Activated CD8-positive, alpha-beta memory T cell treated with anti-CD3 and anti-CD28 coated beads, Interleukin-2, amount 10 ng/mL, durations not matched to agents 7 days and 5 days (primary cell): Measurements from ENCODE around the gene U2SURP. TPM values are rescaled to one million over a fixed set of nuclear protein-coding genes. Genes with fewer than 3 reads are reported as not detected.
"Not testable (repeated sequence)": the region's sequence is repeated elsewhere in the genome, so short reads cannot be mapped to it uniquely, and the experiment has no call there.

Source experiments
- ATAC-seq: fragments of 150-1000 bp; cut with Tn5 transposase; one replicate; pipeline ENCODE4 v1.10.0; 2021; ENCODE audit warnings: moderate library complexity
- CTCF ChIA-PET: fragments of 350-600 bp; sonication (Branson Sonifier 250); formaldehyde crosslinking; loops from one replicate; lab custom pipeline; 2021; ENCODE audit warnings: antibody characterized with exemption; lab: Charles Lee
- DNase-seq: peaks from one replicate; pipeline ENCODE4 v3.0.0-alpha.2; 2020
- H3K27ac Mint-ChIP-seq: one replicate; pipeline ENCODE4 v1.8.0; 2021; ENCODE audit warnings: mild to moderate bottlenecking, mixed read lengths
- H3K27me3 Mint-ChIP-seq: one replicate; pipeline ENCODE4 v1.8.0; 2021; ENCODE audit warnings: mixed read lengths
- H3K36me3 Mint-ChIP-seq: one replicate; pipeline ENCODE4 v1.8.0; 2021; ENCODE audit warnings: mild to moderate bottlenecking, mixed read lengths
- H3K4me1 Mint-ChIP-seq: one replicate; pipeline ENCODE4 v1.8.0; 2021; ENCODE audit warnings: mixed read lengths
- H3K4me3 Mint-ChIP-seq: one replicate; pipeline ENCODE4 v1.8.0; 2021; ENCODE audit warnings: mild to moderate bottlenecking, moderate library complexity, mixed read lengths
- H3K9me3 Mint-ChIP-seq: one replicate; pipeline ENCODE4 v1.8.0; 2022; ENCODE audit warnings: low read depth, mixed read lengths
- total RNA-seq, 2 experiments: library from RNA; stranded (reverse); gene quantifications; one replicate each; pipeline ENCODE4 v1.2.3, GENCODE V29; 2021

The U2SURP gene
- total RNA-seq, 2 experiments from 2014 or later, result 155 to 163 TPM

DNA sequence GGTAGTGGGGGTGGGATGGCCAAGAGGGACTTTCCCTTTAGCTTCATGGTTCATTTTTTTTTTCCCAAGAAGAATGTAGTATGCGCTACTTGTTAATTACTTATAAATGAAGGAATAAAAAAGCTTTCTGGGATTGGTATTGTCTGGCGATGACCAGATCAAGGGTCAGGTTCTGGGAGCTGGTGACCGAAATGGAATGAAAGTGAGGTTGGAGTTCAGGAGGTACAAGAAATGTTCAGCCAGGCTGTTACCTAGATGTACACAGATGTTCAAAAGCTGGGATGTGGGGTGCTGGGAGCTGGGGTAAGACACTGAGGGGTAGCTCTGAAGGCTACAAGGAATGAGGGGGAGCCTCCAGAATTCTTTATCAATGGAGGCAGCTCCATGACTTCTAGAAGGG is 17.1 kb upstream of the U2SURP start:
- ATAC-seq, result no peak
- Mint-ChIP-seq H3K4me1 (peaks cover 3% of the 10 kb centered on the region), H3K9me3 (no peaks in the 10 kb centered on the region), H3K4me3 (no peak overlapping the region), H3K27me3 (peaks cover 34% of the 10 kb centered on the region), H3K36me3 (no peaks in the 10 kb centered on the region), H3K27ac (no peak overlapping the region)
- CTCF ChIA-PET, result interaction anchor here (1.2 to 1.7 kb wide), 3 partner anchors 9 to 155 kb away, joined by 3 to 5 read pairs (median 4); no protein-coding TSS in a partner anchor
- no peak for DNase-seq

DNA sequence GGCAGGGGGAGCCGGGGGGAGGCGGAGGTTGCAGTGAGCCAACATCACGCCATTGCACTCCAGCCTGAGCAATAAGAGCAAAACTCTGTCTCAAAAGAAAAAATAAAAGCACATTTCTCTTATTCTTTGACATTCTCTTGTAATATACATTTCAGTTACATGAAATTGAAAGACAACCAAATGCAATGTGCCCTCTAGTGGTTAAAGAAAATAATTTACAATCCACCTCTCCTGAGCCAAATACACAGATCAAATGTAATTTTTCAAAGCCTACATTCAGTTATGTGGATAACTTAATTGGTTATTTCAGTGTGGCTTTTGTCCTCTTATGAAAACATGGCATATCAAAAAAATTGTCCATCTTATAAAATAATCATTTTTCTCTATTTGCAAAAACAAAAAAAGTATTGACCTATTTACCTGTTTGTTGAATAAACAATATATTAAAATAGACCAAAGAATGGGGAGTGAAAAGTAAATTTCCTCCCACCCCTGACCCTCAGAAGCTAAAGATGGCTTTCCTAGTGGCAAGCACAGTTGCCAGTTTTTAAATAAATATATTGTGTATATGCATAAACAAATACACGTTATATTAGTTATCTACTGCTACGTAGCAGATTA is 14.2 kb upstream of the U2SURP start:
- peaks cover 20% of the 10 kb centered on the region for H3K27me3 Mint-ChIP-seq
- DNase-seq (no peak), ATAC-seq (peak; percentile 55)
- peaks cover 3% of the 10 kb centered on the region for H3K4me1 Mint-ChIP-seq
- H3K4me3 Mint-ChIP-seq, result no peak overlapping the region
- CTCF ChIA-PET, result interaction anchor here (0.9 to 2.5 kb wide), 8 partner anchors 12 to 400 kb away, joined by 3 to 12 read pairs (median 4); no protein-coding TSS in a partner anchor
- H3K36me3 Mint-ChIP-seq, result no peaks in the 10 kb centered on the region
- H3K27ac Mint-ChIP-seq, result no peak overlapping the region
- H3K9me3 Mint-ChIP-seq, result no peaks in the 10 kb centered on the region

DNA sequence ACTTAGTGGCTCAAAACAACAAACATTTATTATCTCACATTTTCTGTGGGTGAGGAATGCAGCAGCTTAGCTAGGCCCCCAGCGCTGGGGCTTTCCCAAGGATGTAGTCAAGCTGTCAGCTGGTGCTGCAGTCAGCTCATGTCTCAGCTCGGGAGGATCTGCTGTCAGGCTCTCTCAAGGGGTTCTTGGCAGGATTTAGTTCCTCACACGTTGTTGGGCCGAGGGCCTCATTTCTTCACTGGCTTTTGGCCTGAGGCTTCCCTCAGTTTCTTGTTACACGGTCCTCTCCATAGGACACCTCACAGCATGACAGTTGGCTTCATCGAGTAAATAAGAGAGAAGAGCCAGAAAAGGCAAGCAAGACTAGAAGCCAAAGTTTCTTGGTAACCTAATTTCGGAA is 13.7 kb upstream of the U2SURP start:
- no peaks in the 10 kb centered on the region for H3K9me3 Mint-ChIP-seq
- DNase-seq (no peak), ATAC-seq (no peak)
- CTCF ChIA-PET, result interaction anchor here (1.0 to 2.5 kb wide), 6 partner anchors 12 to 159 kb away, joined by 3 to 12 read pairs (median 7); no protein-coding TSS in a partner anchor
- peaks cover 3% of the 10 kb centered on the region for H3K4me1 Mint-ChIP-seq
- no peak overlapping the region for H3K4me3 Mint-ChIP-seq
- H3K36me3 Mint-ChIP-seq, result no peaks in the 10 kb centered on the region
- H3K27ac Mint-ChIP-seq, result no peak overlapping the region
- peaks cover 20% of the 10 kb centered on the region for H3K27me3 Mint-ChIP-seq

DNA sequence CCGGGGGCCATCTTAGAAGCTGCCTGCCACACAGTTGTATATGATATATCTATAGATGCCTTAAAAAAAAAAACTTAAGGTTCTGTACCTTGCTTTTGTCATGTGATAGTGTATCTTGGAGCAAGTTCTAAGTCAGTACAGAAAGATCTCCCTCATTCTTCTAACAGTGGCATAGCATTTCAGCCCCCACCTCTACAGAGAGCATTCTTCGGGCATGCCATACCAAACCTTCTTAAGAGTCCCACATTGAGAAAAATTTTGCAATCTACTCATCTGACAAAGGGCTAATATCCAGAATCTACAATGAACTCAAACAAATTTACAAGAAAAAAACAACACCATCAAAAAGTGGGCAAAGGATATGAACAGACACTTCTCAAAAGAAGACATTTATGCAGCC is 13.1 kb upstream of the U2SURP start:
- CTCF ChIA-PET, result interaction anchor here (2.0 to 2.5 kb wide), 3 partner anchors 11 to 160 kb away, joined by 5 to 12 read pairs (median 9); no protein-coding TSS in a partner anchor
- not testable (repeated sequence) for H3K27ac Mint-ChIP-seq, H3K9me3 Mint-ChIP-seq, DNase-seq, H3K36me3 Mint-ChIP-seq, ATAC-seq, H3K4me1 Mint-ChIP-seq, H3K4me3 Mint-ChIP-seq
- H3K27me3 Mint-ChIP-seq, result peaks cover 21% of the 10 kb centered on the region

DNA sequence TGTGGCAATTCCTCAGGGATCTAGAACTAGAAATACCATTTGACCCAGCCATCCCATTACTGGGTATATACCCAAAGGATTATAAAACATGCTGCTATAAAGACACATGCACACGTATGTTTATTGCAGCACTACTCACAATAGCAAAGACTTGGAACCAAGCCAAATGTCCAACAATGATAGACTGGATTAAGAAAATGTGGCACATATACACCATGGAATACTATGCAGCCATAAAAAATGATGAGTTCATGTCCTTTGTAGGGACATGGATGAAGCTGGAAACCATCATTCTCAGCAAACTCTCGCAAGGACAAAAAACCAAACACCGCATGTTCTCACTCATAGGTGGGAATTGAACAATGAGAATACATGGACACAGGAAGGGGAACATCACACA is 12.5 kb upstream of the U2SURP start:
- H3K4me1 Mint-ChIP-seq, DNase-seq, H3K9me3 Mint-ChIP-seq, ATAC-seq, H3K27ac Mint-ChIP-seq, H3K36me3 Mint-ChIP-seq, CTCF ChIA-PET, H3K4me3 Mint-ChIP-seq: not testable (repeated sequence)
- peaks cover 20% of the 10 kb centered on the region for H3K27me3 Mint-ChIP-seq

DNA sequence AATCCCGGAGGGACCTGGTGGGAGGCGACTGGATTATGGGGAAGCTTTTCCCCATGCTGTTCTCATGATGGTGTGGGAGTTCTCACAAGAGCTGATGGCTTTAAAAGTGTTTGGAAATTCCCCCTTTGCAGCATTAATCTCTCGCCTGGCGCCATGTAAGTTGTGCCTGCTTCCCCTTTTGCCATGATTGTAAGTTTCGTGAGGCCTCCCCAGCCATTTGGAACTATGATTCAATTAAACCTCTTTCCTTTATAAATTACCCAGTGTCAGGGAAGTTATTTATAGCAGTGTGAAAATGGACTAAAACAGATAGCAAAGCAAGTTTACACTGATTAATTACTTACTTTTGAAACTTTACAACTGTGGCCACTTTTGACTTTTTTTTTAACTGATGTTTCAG is 10.6 kb upstream of the U2SURP start:
- DNase-seq (no peak), ATAC-seq (no peak)
- no peak overlapping the region for H3K27ac Mint-ChIP-seq
- H3K9me3 Mint-ChIP-seq, result no peaks in the 10 kb centered on the region
- H3K36me3 Mint-ChIP-seq, result no peaks in the 10 kb centered on the region
- peaks cover 24% of the 10 kb centered on the region for H3K27me3 Mint-ChIP-seq
- H3K4me1 Mint-ChIP-seq, result peaks cover 7% of the 10 kb centered on the region
- H3K4me3 Mint-ChIP-seq, result no peak overlapping the region
- CTCF ChIA-PET, result interaction anchor here (1.2 to 2.4 kb wide), 4 partner anchors 12 to 162 kb away, joined by 3 to 9 read pairs (median 4); no protein-coding TSS in a partner anchor

DNA sequence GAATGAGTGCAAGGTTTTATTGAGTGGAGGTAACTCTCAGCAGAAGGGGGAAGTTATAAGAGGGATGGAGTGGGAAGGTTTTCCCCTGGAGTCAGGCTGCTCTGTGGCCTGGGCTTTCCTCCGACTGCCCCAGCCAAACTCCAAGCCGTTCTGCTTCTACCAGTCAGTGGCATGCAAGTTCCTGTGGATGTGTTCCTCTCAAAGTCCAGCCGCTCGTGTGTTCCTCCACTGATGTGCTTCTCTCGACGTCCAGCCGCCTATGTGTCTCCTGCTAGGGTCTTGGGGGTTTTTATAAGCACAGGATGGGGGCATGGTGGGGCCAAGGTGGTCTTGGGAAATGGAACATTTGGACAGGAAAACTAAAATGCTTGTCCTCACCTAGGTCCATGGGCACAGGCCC is 9.0 kb upstream of the U2SURP start:
- H3K4me1 Mint-ChIP-seq, result peaks cover 7% of the 10 kb centered on the region
- no peaks in the 10 kb centered on the region for H3K36me3 Mint-ChIP-seq
- DNase-seq (no peak), ATAC-seq (no peak)
- H3K27me3 Mint-ChIP-seq, result peaks cover 32% of the 10 kb centered on the region
- H3K9me3 Mint-ChIP-seq, result no peaks in the 10 kb centered on the region
- no peak overlapping the region for H3K27ac Mint-ChIP-seq
- CTCF ChIA-PET, result interaction anchor here (1.4 to 4.1 kb wide), 2 partner anchors 48 to 163 kb away, joined by 3 to 26 read pairs; no protein-coding TSS in a partner anchor
- H3K4me3 Mint-ChIP-seq, result no peak overlapping the region

DNA sequence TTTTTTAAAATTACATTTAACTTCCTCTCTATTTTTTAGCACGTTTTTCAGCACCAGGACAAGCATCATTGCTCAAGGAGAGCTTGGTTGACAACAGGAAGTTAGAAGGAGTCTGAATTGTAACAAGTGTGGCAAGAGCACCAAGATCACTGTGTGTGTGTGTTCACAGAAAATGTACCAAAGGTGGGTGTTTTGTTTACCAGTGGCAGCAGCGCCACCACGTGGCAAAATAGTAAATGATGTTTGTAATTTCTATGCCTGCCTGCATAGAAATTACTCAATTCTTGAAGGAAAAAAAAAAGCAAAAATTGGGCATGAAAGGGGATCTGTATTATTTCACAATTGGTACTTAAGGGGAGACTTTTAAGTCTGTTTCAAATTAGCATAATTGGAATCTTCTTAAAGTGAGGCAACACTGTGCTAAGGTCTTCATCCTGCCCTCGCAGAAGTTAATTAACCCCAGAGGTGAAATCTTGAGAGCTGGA is 7.4 kb upstream of the U2SURP start:
- peak; percentile 74 for DNase-seq
- no peaks in the 10 kb centered on the region for H3K36me3 Mint-ChIP-seq
- peaks cover 34% of the 10 kb centered on the region for H3K27me3 Mint-ChIP-seq
- no peaks in the 10 kb centered on the region for H3K9me3 Mint-ChIP-seq
- peak; percentile 69 for ATAC-seq
- no peak overlapping the region for H3K4me3 Mint-ChIP-seq
- H3K4me1 Mint-ChIP-seq, result peaks cover 4% of the 10 kb centered on the region
- no peak overlapping the region for H3K27ac Mint-ChIP-seq
- CTCF ChIA-PET, result interaction anchor here (0.7 to 4.1 kb wide), 8 partner anchors 9 to 401 kb away, joined by 3 to 26 read pairs (median 3); no protein-coding TSS in a partner anchor

DNA sequence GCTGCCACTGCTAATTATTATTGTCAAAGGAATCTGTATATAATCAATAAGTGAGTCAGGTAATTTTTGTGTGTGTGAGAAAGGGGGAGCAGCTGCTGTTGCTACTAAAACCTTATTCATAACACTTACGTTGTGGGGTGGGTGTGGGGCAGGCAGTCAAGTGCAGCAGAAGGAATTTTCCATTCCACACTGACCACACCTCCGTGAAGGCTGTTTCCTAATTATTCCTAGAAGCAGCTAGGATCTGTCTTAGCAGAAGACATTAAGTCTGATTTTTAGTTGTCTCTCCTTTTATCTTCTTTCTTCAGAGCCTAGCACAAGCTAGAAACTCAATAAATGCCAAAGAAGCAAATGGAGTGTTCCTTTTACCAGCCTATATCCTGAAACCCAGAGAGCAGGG is 4.0 kb upstream of the U2SURP start:
- H3K27ac Mint-ChIP-seq, result no peak overlapping the region
- H3K27me3 Mint-ChIP-seq, result peaks cover 32% of the 10 kb centered on the region
- H3K4me1 Mint-ChIP-seq, result peaks cover 18% of the 10 kb centered on the region
- DNase-seq, result no peak
- CTCF ChIA-PET, result interaction anchor here (1.2 to 1.8 kb wide), 4 partner anchors 13 to 414 kb away, joined by 3 to 9 read pairs (median 4); no protein-coding TSS in a partner anchor
- no peaks in the 10 kb centered on the region for H3K36me3 Mint-ChIP-seq
- ATAC-seq, result no peak
- H3K9me3 Mint-ChIP-seq, result no peaks in the 10 kb centered on the region
- H3K4me3 Mint-ChIP-seq, result no peak overlapping the region

DNA sequence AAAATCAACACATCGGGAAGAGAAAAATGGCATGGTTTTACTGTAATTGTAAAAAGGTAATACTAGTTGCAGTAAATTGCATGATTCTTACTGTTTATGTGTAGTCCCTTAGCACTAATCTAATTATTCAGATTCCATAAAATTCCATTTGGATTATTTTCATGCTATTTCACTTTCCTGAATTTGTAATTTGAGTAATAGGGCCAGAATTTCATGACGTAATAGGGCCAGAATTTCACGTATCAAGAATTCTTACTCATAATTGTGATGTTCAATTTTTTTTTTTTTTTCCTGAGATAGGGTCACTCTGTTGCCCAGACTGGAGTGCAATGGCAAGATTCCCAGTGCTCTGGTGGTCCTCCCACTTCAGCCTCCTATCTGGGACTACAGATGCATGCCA is 2.9 kb upstream of the U2SURP start:
- H3K4me1 Mint-ChIP-seq, result peaks cover 21% of the 10 kb centered on the region
- H3K27ac Mint-ChIP-seq, result no peak overlapping the region
- H3K4me3 Mint-ChIP-seq, result no peak overlapping the region
- peaks cover 25% of the 10 kb centered on the region for H3K27me3 Mint-ChIP-seq
- CTCF ChIA-PET, result interaction anchor here (0.9 to 1.8 kb wide), 4 partner anchors 16 to 415 kb away, joined by 3 to 4 read pairs (median 3); no protein-coding TSS in a partner anchor
- no peaks in the 10 kb centered on the region for H3K9me3 Mint-ChIP-seq
- peaks cover 1% of the 10 kb centered on the region for H3K36me3 Mint-ChIP-seq
- no peak for ATAC-seq
- DNase-seq, result no peak

DNA sequence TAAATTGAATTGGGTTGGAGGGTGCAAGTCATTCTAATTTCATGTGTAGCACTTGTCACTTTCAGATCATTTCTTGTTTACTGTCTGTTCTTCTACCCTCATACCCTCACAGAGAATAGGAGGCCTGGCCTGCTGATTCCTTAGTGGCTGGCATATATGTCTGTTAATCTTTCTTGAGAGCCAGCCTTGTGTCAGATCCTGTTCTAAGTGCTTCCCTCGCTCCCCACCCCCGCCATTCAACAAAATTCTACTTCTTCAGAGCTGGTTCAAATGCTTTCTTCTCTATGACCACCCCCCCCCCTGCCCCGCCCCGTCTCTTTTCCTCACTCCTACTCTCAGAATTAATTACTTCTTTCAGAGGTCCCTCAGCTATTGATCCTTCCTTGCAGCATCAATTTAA is 1.5 kb upstream of the U2SURP start:
- CTCF ChIA-PET, result interaction anchor here (1.3 kb wide), 1 partner anchor 13 kb away, joined by 5 read pairs; no protein-coding TSS in a partner anchor
- Mint-ChIP-seq H3K36me3 (peaks cover 3% of the 10 kb centered on the region), H3K4me1 (peaks cover 26% of the 10 kb centered on the region), H3K27me3 (peaks cover 18% of the 10 kb centered on the region), H3K27ac (peak overlapping the region; percentile 98), H3K4me3 (peak overlapping the region; percentile 98), H3K9me3 (no peaks in the 10 kb centered on the region)
- ATAC-seq (no peak), DNase-seq (no peak)

DNA sequence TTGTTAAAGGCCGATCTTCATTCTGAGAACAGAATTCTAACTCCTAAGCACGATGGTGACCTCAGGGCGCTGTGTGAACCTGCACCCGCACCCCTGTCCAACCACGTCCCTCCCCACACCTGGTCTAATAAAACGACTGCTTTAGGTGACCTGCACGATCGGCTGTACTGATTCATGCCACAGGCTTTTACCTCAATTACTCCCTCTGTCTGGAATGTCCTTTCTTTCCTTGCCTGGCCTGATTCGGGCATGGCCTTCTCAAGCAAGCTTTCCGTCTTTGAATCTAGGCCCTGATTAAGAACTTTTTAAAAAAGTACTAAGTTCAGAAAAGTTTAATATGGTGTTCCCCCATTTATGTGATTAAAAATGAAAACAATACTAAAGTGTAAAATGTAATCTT is 842 bp upstream of the U2SURP start:
- H3K36me3 Mint-ChIP-seq, result peaks cover 3% of the 10 kb centered on the region
- peaks cover 32% of the 10 kb centered on the region for H3K4me1 Mint-ChIP-seq
- H3K27me3 Mint-ChIP-seq, result peaks cover 14% of the 10 kb centered on the region
- DNase-seq, result no peak
- CTCF ChIA-PET, result interaction anchor here (0.6 to 4.7 kb wide), 6 partner anchors 13 to 421 kb away, joined by 3 to 38 read pairs (median 6); partner anchors contain the start of gene ATR
- peak overlapping the region; percentile 98 for H3K4me3 Mint-ChIP-seq
- H3K9me3 Mint-ChIP-seq, result no peaks in the 10 kb centered on the region
- H3K27ac Mint-ChIP-seq, result peak overlapping the region; percentile 98
- no peak for ATAC-seq

DNA sequence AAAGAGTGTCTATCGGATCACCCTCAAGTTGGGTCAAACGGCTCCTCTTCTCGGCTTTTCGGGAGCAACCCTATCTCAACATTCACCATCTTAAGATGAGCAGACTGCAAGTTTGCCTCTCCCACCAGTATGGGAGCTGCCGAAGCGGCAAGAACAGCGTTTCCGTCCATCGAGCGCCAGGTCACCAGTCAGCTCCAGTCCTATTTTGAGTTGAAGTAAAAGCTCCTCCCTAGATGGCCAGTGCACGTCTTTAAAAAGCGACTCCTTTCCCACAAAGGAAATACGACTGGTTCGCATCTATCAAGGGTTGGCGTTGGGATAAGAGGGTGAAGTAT is 369 bp upstream of the U2SURP start:
- Mint-ChIP-seq H3K27ac (peak overlapping the region; percentile 98), H3K4me3 (peak overlapping the region; percentile 98), H3K36me3 (peaks cover 3% of the 10 kb centered on the region), H3K4me1 (peaks cover 33% of the 10 kb centered on the region), H3K9me3 (no peaks in the 10 kb centered on the region), H3K27me3 (peaks cover 13% of the 10 kb centered on the region)
- CTCF ChIA-PET, result interaction anchor here (0.6 to 4.7 kb wide), 11 partner anchors 9 to 424 kb away, joined by 3 to 38 read pairs (median 4); partner anchors contain the start of gene ATR
- ATAC-seq, result peak; percentile 79
- peak; percentile 85 for DNase-seq
